ENCODE measurements around the gene IVNS1ABP.
"Not testable (repeated sequence)": the region's sequence is repeated elsewhere in the genome, so short reads cannot be mapped to it uniquely, and the experiment has no call there.

Gene IVNS1ABP

GRCh38 chr1:185334182-185334581 is 17.1 kb upstream of the IVNS1ABP start:
- DNase-seq (ENCODE audit: low read depth) = no peak

- DNase-seq (ENCODE audit: low read depth) = no peak
Observed at GRCh38 chr1:185328255-185328654, 11.2 kb upstream of the IVNS1ABP start.

DNA sequence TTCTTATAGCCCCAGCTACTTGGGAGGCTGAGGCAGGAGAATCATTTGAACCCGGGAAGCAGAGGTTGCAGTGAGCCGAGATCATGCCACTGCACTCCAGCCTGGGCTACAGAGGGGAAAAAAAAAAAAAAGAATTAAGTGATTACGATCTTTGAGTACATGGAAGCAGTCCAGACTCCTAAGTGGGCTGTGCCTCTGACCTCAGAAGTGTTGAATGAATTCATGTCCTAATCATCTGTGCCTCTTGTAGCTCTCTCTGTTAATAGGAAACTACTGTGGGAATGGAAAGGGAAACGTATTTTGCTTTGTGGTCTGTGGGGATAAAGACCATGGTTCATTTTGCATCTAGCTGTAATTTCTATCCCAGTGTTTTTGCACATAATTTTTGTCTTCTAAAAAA is 8.4 kb upstream of the IVNS1ABP start:
- no peak for DNase-seq (ENCODE audit: low read depth)

GRCh38 chr1:185324118-185324517 is 7.1 kb upstream of the IVNS1ABP start:
- no peak for DNase-seq (ENCODE audit: low read depth)

- DNase-seq (ENCODE audit: low read depth) = no peak
Observed at GRCh38 chr1:185322636-185323035, 5.6 kb upstream of the IVNS1ABP start.

DNA sequence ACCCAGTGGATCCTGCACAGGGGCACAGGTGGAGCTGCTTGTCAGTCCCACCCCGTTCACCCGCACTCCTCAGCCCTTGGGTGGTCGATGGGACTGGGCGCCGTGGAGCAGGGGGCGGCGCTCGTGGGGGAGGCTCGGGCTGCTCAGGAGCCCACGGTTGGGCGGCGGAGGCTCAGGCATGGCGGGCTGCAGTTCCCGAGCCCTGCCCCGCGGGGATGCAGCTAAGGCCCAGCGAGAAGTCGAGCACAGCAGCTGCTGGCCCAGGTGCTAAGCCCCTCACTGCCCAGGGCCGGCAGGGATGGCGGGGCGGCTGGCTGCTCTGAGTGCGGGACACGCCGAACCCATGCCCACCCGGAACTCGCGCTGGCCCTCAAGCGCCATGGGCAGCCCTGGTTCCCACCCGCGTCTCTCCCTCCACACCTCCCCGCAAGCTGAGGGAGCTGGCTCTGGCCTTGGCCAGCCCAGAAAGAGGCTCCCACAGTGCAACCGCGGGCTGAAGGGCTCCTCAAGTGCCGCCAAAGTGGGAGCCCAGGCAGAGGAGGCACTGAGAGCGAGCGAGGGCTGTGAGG is 4.7 kb upstream of the IVNS1ABP start:
- DNase-seq (ENCODE audit: low read depth) = not testable (repeated sequence)

GRCh38 chr1:185321104-185321503 is 4.1 kb upstream of the IVNS1ABP start:
- not testable (repeated sequence) for DNase-seq (ENCODE audit: low read depth)

- DNase-seq (ENCODE audit: low read depth) = no peak
Observed at GRCh38 chr1:185319139-185319475, 2.1 kb upstream of the IVNS1ABP start.

DNA sequence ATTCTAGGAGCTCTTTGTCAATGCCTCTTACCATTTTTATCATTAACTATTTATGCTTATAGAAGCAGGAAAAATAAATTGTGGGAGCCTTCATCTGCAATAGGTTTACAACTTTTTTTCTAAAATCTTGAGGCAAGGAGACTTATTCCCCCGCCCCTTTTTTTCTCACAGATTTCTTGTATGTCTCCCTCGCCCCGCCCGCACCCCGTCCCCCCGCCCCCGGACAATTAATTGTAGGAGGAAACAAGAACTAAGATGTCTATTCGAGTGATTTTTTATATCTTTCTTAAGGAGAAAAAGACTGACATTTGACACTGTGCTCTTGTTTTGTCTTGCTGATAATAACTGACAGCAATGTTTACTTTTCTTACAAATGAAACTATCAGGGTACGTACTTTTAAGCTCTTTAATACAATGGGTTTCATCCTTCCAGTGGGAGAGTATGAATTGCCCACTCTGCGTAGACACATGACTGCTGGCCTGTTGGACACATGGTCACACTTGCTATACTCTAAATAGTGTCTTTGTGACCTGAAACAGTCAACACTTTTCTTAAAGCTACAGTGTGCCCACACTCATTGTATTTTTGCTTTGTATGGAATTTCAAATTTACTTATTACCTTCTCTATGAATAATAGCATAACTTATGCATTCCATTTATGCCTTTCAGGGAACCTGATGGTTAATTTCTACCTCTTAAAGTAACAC is 1.5 kb upstream of the IVNS1ABP start:
- DNase-seq (ENCODE audit: low read depth) = no peak

DNA sequence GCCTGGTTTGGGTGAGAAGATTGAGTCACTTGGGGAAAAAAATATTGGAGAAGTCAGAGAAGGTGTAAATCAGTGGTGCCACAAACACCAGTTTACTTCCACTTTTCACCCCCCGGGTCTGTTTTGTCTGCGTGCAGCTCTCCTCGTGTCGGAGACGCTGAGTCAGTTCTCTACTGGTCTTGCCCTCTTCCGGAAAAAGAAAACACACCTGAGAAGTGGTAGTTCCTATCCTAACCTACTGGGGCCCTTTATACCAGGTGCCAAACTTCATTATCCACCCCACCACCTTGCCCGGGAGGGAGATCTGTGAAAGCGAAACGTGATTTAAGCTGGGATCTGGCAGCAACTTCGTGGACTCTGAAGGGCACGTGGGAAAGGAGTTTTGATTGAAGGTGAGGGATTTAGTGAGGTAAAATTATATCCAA is 855 bp upstream of the IVNS1ABP start:
- DNase-seq (ENCODE audit: low read depth) = peak; percentile 64

DNA sequence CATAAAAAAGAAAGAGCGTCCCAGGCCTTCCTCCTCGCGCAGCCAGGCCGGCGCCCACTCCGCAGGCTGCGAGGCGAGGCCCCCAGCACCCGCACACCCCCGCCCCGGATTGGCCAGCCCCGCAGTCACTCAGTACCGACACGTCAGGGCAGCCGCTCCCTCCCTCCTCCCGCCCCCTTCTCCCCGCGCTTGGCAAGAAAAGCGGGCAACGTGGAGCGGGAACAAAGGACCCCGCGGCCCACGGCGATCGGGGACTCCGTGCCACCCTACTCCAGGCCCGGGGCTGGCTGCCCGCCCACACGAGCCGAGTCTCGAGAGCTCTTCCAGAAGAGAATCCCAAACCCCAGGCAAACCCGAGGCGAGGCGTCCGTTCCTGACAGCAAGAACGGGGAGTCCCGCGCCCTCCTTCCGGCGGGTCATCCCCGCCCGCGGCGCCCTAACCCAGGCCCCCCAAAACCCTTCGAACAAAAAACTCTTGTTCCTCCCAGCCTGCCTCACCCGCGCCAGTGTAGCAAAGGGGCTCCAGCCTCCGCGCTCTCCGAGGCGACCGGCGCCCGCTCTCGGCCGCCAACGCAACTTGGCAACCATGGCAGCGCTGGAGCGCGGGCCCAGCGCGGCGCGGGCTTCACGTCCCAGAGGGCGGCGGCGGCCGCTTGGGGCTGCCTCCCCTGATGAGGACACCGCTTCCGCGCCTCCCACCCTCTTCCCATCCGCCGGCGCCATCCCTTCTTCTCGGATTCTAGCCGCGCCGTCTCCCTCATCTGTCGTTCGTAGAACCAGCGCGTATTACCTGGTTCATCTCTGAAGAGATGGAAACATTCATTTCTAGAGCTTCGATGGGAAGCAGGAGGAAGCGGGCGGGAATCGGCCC is 645 bp downstream of the IVNS1ABP start:
- peak; percentile 83 for DNase-seq (ENCODE audit: low read depth)

GRCh38 chr1:185315445-185316071 is 1.5 kb downstream of the IVNS1ABP start:
- DNase-seq (ENCODE audit: low read depth) = no peak

GRCh38 chr1:185314411-185314810 is 2.6 kb downstream of the IVNS1ABP start:
- no peak for DNase-seq (ENCODE audit: low read depth)

- no peak for DNase-seq (ENCODE audit: low read depth)
Observed at GRCh38 chr1:185312361-185313138, 4.5 kb downstream of the IVNS1ABP start.

GRCh38 chr1:185311589-185312225 is 5.3 kb downstream of the IVNS1ABP start:
- no peak for DNase-seq (ENCODE audit: low read depth)

DNA sequence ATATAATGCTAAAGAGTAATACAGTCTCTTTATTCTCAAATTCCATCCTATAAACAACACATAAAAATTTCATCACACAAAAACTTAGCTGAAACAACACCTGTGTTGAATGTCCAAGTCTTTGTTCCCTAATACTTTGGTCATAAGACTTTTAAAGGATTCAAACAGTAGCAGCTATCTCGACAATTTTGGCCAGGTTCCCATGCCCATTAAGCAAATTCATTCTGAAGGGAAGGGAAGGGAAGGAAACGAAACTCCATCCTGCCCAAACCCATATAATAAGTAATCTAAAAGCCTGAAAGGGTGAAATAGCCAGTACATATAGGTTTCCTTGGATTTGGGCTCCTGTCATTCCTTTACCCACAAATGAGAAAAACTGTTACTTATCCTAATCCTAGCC is 7.5 kb downstream of the IVNS1ABP start:
- no peak for DNase-seq (ENCODE audit: low read depth)

DNA sequence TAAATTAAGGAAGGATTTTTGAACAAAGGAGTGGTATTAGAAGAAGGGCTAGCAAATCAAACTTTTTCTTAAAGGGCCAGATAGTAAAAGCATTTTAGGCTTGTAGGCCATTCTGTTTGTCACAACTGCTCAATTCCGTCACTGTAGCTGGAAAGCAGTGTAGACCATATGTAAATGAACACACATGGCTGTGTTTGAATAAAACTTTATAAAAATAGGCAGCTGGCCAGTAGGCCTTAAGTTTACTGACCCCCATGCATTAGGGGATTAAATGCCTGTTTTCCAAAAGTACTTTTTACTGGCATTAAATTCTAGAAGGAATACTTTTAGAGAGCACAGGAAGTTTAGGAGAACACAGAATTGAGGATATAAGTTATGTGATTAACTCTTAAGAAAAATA is 8.9 kb downstream of the IVNS1ABP start:
- no peak for DNase-seq (ENCODE audit: low read depth)

GRCh38 chr1:185305419-185305818 is 11.6 kb downstream of the IVNS1ABP start:
- DNase-seq (ENCODE audit: low read depth) = no peak

GRCh38 chr1:185300152-185300551 is 16.9 kb downstream of the IVNS1ABP start:
- no peak for DNase-seq (ENCODE audit: low read depth)

DNA sequence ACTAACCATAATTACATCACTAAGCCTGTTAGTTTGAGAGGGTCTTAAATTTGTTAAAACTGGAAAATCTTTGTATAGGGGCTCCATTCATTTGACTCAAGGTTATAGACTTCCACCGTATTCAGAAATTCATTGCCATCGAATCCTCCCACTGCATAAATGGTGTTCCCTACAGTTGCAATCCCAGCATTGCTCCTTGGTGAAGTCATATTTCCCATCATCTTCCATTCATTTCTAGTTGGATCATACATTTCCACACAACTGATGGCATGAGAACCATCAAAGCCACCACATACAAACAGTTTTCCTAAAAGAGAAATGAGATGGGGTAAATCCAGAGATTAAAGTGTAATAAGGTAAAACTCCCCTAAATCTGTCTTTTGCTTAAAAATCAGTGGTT is 19.1 kb downstream of the IVNS1ABP start:
- no peak for DNase-seq (ENCODE audit: low read depth)

DNA sequence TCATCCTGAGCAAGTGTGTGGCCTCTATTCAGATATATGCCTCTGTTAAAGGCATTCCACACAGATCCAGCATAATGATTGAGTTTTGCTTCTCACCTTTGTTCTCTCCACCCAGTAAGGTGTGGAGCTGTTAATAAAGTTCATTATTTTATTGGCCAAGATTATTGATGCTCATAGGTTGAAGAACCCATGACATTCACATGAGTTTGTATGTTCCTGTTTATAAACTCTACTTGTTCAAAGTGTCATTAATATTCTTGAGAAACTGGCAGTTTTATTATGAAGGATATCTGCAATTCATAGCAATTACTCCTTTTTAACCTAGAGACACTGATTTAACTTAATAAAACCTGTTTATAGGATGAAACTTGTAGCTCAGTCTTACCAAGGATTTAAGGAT is 22.0 kb downstream of the IVNS1ABP start:
- DNase-seq (ENCODE audit: low read depth) = no peak
